GM03348 (cell line): Measurements from ENCODE around the gene CARMIL1.

Experiments
- DNase-seq: peaks from one replicate; pipeline ENCODE4 v3.0.0; 2012; ENCODE audit warnings: low spot score

Gene CARMIL1

GRCh38 chr6:25334793-25335192, 55.6 kb downstream of the CARMIL1 start:
- no peak for DNase-seq

- DNase-seq = no peak
Observed at GRCh38 chr6:25336996-25337395, 57.8 kb downstream of the CARMIL1 start.

- DNase-seq = no peak
Observed at GRCh38 chr6:25337431-25337830, 58.3 kb downstream of the CARMIL1 start.

DNA sequence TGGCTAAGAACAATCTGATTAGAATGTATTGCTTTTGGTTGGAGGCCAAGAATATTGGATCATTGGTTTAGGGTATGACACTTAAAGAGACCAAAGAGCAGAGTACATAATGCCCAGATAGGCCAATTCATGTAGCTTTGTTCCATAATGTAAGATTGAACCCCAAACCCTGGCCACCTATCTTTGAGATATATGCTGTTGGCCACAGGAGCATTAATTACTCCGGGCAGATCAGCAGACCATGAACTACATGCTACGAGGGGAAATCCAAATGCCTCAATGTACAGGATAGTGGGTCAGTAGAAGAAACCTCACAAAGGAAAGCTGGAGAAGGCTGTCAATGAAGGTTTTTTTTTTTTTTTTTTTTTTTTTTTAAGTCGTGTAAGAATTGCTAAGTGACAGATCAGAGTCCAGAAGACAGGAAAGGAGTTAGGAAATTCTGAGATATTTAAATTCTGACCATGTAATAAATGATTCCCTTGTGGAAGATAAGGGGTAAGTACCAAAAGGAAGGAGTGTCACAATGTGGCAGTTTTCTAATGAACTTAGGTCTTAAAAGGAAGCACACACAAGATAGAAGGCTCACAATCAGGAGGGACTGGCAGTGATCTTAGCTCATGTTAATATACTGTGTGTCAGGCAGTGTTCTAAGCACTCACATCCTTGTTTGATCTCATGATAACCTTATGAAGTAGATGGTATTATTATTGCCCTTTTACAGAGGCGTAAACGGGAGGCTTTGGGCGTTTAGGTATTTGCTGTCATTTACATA, 61.4 kb downstream of the CARMIL1 start:
- no peak for DNase-seq

DNA sequence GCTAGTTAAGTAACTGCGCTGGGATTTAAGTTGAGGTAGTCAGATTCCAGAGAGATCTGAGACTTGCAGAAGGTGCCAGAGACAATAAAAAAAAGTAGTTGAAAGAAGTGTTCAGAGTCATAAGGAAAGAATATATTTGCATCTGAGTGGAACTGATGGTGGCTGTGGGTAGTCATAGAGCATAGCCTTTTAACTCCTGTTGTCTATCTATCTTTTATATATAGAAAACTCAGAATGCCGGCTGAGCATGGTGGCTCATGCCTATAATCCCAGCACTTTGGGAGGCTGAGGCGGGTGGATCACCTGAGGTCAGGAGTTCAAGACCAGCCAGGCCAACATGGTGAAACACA, 62.0 kb downstream of the CARMIL1 start:
- no peak for DNase-seq

- no peak for DNase-seq
Observed at GRCh38 chr6:25341923-25342619, 62.9 kb downstream of the CARMIL1 start.

GRCh38 chr6:25342802-25343201, 63.6 kb downstream of the CARMIL1 start:
- peak; percentile 64 for DNase-seq

GRCh38 chr6:25343984-25344383, 64.8 kb downstream of the CARMIL1 start:
- no peak for DNase-seq

DNA sequence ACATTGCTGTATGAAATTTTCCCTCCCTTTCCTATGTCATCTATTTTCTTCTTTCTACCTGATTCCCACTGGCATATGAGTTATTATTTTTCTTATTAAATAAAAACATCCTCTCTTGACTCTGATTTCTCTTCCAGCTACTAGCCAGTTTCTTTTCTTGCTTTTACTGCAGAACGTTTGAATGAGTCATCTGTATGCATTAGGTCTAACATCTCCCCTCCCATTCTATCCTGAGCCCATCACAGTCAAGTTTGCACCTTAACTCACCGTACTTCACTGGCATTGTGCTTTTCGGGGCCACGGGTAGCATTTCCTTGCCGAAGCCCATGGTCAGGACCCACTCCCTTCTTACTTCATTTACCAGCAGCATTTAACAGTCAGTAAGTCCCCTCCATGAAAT, 65.7 kb downstream of the CARMIL1 start:
- DNase-seq = no peak

DNA sequence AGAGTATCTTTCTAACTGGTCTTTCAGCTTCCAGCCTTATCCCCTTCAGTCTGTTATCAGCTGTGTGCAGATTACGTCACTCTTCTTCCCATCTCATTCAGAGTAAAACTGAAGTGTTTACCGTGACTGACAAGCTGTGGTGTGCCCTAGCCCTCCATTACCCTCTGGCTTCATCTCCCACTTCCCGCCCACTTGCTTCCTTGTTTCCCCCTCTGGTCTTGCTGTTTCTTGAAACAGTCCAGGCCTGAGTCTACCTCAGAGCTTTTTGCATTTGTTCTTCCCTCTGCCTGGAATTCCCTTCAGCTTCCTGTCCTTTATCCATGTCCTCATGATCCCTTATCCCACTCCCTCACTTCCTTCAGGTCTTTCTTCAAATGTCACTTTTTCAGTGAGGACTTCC, 66.9 kb downstream of the CARMIL1 start:
- DNase-seq = no peak

GRCh38 chr6:25350573-25350972, 71.4 kb downstream of the CARMIL1 start:
- no peak for DNase-seq

DNA sequence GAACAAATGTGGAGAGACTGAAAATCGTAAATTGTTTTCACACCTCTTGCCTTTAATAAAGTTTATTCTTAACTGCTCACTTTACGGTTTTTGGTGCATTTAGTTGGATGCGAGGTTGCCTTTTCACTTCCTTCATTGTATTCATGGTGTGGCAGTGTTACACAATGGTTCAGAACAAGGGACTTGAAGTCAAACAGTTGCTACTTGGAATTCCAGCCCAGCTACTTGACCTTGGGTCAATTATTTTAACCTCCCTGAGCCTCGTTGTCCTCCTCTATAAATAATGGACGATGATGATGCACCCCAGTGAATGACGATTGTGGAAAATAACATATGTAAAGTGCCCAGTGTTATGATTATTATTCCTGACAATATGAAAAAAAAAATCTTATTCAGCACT, 72.3 kb downstream of the CARMIL1 start:
- DNase-seq = no peak

DNA sequence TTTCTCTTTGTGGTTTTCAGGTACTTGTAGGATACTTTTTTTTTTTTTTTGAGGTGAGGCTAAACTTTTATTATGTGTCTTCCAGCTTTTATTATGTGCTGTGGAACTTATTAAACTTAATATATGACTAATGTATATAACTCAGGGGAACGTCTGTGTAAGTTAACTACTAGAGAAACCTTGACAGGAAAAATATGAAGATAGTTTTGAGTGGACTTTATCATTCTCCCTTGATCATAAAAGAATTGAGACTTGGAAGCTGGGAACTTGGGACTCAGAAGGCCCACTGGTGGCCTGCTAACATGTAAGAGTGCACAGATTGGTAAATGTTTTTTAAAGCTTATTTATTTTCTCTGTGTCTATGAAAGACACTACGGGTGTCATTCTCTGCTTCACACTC, 73.1 kb downstream of the CARMIL1 start:
- no peak for DNase-seq

GRCh38 chr6:25354078-25354932, 75.1 kb downstream of the CARMIL1 start:
- DNase-seq = peak; percentile 61

DNA sequence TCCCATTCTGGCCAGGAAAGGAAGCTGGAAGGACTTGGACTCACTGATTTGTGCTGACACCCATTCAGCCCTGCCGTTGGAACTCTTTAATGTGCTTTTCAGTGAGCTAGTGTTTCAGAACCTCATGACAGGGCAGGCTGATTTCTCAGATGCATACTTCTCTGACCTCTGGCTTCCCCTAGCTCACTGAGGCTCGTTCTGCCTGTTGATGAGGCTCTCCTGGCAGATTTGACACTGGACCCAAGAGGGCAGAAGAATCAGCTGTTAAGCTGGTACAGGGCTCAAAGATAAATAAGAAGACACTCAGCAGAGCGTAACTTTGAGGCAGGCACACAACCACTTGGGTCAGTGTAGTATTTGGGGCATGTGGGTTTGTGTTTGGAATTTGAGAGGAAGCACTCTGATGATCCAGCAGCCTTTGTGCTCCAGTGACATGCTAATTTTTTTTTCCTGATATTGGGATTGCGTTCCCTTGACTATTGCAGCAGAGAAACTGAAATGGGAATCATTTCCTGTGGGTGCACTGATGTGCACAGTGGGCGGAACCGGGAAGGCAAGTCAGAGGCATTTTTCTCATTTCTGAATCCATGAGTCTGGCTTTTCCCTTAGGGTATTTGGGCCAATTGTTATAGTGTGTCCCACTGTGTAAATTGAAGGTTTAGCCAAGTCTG, 80.2 kb downstream of the CARMIL1 start:
- peak; percentile 82 for DNase-seq

DNA sequence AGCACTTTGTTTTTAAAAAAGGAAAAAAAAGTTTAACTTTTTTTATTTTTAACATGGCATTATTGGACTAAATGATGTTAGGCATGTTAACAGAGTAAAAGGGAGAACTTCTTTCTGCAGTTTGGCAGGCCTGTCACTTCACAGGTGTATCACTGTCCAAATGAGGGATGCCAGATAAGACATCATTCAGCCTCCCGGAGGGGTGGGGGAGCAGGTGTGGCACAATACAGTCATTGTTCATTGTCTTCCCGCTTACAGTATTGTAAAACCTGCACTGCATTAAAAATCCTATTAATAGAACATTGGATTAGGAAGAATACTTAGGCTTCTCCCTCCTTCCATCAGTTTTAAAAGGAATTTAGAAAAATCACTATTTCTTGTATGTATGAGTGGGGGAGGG, 80.7 kb downstream of the CARMIL1 start:
- DNase-seq = no peak

- peak; percentile 66 for DNase-seq
Observed at GRCh38 chr6:25360621-25361020, 81.4 kb downstream of the CARMIL1 start.

GRCh38 chr6:25363427-25363826, 84.3 kb downstream of the CARMIL1 start:
- no peak for DNase-seq

DNA sequence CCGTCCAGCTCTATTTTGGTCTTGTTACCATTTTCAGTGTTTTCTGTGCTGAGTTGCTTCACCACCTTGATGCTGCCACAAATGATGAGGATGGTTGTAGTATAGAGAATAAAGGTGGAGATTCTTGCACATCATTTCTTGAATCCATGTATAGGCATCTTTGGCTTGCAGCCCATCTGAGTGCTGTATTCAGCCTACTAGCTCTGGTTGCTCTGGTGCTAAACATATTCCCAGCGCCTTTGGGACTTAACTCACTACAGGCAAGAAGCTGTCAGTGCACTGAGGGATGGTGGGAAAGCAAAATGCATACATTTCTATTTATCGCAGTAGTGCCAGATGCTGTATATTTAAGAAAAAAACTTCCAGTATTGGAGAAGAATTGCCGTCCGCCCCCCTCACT, 86.0 kb downstream of the CARMIL1 start:
- DNase-seq = no peak

- no peak for DNase-seq
Observed at GRCh38 chr6:25366903-25367545, 87.8 kb downstream of the CARMIL1 start.

DNA sequence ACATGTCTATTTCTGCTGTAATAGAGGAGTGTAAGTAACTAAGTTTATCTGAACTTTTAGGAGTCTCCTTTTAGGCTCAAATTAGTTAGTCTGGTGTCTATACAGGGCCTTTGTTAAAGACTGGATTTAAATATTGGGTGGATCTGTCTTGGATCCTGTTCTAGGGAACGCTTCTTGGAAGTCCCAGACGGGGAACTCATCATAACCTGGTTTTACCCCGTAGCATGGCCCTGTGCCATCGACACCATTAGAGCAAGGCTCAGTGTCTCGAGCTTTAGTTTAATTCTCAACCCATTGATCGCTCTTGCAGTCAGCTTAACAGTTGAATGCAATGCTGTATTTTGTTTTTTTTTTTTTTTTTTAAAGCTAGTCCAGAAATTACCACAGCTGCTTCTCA, 89.9 kb downstream of the CARMIL1 start:
- DNase-seq = no peak
